A673 (cell line): ENCODE measurements around the gene RIMS1. TPM values are rescaled to one million over a fixed set of nuclear protein-coding genes. Genes with fewer than 3 reads are reported as not detected.

Experiments used
- BruUV-seq: library from RNA; stranded (reverse); fragments of 400-500 nt; replicated peaks from 2 replicates; lab custom pipeline; 2021; lab: Mats Ljungman, UMichigan
- CTCF ChIA-PET: fragments of 300-600 bp; sonication (Branson Sonifier 250); formaldehyde crosslinking; loops from one replicate; lab custom pipeline; 2022; ENCODE audit warnings: antibody characterized with exemption; lab: Charles Lee
- POLR2A ChIA-PET: fragments of 300-600 bp; sonication (Branson Sonifier 250); formaldehyde crosslinking; loops from one replicate; lab custom pipeline; 2022; ENCODE audit warnings: antibody characterized with exemption; ENCODE audit not compliant: low non-redundant PET; lab: Charles Lee
- DNase-seq: peaks from one replicate; pipeline ENCODE4 v3.0.0-alpha.2; 2015; ENCODE audit warnings: low spot score
- H3K27ac ChIP-seq: fragments of 200-600 bp; sonication (generic); 2 replicates; pipeline ENCODE4 v1.5.1; 2016; ENCODE audit warnings: mixed run types, low read depth, mild to moderate bottlenecking, mixed read lengths, antibody characterized with exemption, low read length; ENCODE audit not compliant: poor library complexity, severe bottlenecking
- H3K27me3 ChIP-seq: fragments of 200-600 bp; sonication (generic); replicated peaks from 2 replicates; pipeline ENCODE4 v1.6.1; 2017; ENCODE audit warnings: mixed run types, low read depth, mild to moderate bottlenecking, mixed read lengths, antibody characterized with exemption, low read length; ENCODE audit not compliant: insufficient read depth, poor library complexity
- H3K36me3 ChIP-seq: fragments of 200-600 bp; sonication (generic); 2 replicates; pipeline ENCODE4 v1.6.1; 2016; ENCODE audit warnings: mixed run types, mild to moderate bottlenecking, mixed read lengths, antibody characterized with exemption, low read length; ENCODE audit not compliant: insufficient read depth, poor library complexity, severe bottlenecking
- H3K4me1 ChIP-seq: fragments of 200-600 bp; sonication (generic); 2 replicates; pipeline ENCODE4 v1.6.1; 2017; ENCODE audit warnings: mixed run types, mild to moderate bottlenecking, mixed read lengths, antibody characterized with exemption, low read length; ENCODE audit not compliant: insufficient read depth, poor library complexity, severe bottlenecking
- H3K4me3 ChIP-seq: fragments of 200-600 bp; sonication (generic); 2 replicates; pipeline ENCODE4 v1.5.1; 2016; ENCODE audit warnings: low read depth, mixed run types, mild to moderate bottlenecking, mixed read lengths, low read length; ENCODE audit not compliant: poor library complexity, severe bottlenecking
- H3K9me3 ChIP-seq: fragments of 200-600 bp; sonication (generic); 2 replicates; pipeline ENCODE4 v1.6.1; 2016; ENCODE audit warnings: mixed run types, low read depth, mild to moderate bottlenecking, mixed read lengths, antibody characterized with exemption, low read length; ENCODE audit not compliant: poor library complexity, severe bottlenecking
- EZH2 ChIP-seq: fragments of 200-600 bp; sonication (generic); IDR thresholded peaks from 2 replicates; pipeline ENCODE4 v1.6.1; 2017; ENCODE audit warnings: borderline replicate concordance, low read depth, mild to moderate bottlenecking, mixed read lengths, antibody characterized with exemption, low read length; ENCODE audit not compliant: poor library complexity, severe bottlenecking
- intact Hi-C: fragments of 100-400 bp; cut with micrococcal nuclease; formaldehyde crosslinking; loops from one replicate; pipeline ENCODE4 v1.10.0; 2022; ENCODE audit not compliant: unreplicated experiment
- total RNA-seq: library from RNA; stranded (reverse); gene quantifications from 2 replicates; pipeline ENCODE4 v1.2.3, GENCODE V29; 2021
- TF ChIP-seq, protein P1 (sequence below): fragments of 300-800, 200-600 bp; sonication (generic); conservative IDR thresholded peaks from 2 replicates; pipeline ENCODE4 v1.5.1; 2017; ENCODE audit warnings: low read depth, mild to moderate bottlenecking, antibody characterized with exemption, low read length, moderate library complexity, mixed read lengths

RIMS1 gene
- total RNA-seq, 1 experiment from 2014 or later: 1.3 TPM

DNA sequence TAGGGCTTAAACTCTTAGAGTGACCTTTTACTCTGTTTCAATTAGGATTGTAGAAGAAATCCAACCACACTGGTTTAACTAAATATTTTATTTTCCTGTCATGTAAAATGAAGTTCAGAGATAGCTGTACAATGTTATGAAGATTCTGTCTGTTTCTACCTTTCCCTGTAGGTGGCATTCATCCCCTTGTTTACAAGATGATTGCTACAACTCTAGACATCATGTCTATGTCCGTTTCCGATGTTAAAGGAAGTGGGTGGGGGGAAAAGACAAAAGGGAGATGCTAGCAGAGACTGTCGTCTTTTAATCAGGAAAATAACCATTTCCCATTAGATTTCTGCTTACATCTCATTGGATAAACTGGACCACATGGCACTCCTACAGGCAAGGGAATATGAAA lies 30.9 kb upstream of the RIMS1 start:
- CTCF ChIA-PET: interaction anchor here (0.6 to 0.7 kb wide), 2 partner anchors 31 to 475 kb away, joined by 3 read pairs; partner anchors contain the start of gene RIMS1
- intact Hi-C loops: loop anchor here (1.0 kb wide), 1 partner anchor 227 kb away; no protein-coding TSS in a partner anchor
- TF ChIP-seq, protein P1, sequence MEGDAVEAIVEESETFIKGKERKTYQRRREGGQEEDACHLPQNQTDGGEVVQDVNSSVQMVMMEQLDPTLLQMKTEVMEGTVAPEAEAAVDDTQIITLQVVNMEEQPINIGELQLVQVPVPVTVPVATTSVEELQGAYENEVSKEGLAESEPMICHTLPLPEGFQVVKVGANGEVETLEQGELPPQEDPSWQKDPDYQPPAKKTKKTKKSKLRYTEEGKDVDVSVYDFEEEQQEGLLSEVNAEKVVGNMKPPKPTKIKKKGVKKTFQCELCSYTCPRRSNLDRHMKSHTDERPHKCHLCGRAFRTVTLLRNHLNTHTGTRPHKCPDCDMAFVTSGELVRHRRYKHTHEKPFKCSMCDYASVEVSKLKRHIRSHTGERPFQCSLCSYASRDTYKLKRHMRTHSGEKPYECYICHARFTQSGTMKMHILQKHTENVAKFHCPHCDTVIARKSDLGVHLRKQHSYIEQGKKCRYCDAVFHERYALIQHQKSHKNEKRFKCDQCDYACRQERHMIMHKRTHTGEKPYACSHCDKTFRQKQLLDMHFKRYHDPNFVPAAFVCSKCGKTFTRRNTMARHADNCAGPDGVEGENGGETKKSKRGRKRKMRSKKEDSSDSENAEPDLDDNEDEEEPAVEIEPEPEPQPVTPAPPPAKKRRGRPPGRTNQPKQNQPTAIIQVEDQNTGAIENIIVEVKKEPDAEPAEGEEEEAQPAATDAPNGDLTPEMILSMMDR: peak; percentile 54
- TF ChIP-seq EZH2: no peak

DNA sequence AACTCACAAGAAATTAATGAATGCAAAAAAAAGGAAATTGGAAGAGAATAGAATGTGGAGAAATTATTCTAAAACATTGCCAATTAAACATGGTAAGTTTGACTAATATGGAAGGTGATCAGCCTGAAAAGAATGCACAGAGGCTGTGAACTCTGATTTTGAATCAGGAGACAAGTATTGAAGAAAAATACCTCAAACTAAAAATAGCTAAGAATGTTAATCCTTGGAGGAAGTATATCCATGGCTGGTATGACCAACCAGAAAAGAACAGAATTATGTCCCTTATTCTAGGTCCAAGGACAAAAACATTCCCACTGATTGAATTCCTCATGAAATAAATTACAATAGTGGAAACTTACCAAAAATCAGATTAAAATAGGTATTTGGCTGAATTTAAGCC lies 7.3 kb upstream of the RIMS1 start:
- BruUV-seq: no TSS peak
- no peak for DNase-seq
- CTCF ChIA-PET: no interaction called here
- Histone ChIP-seq H3K4me3 (no peak overlapping the region), H3K27ac (no peak overlapping the region), H3K36me3 (no peaks in the 10 kb centered on the region), H3K4me1 (no peaks in the 10 kb centered on the region), H3K27me3 (no peaks in the 10 kb centered on the region), H3K9me3 (no peaks in the 10 kb centered on the region)
- POLR2A ChIA-PET: no interaction called here
- TF ChIP-seq, protein P1: no peak
- no peak for TF ChIP-seq EZH2
- intact Hi-C loops: no loop called here

More for the DNA sequence above, 30.9 kb upstream of the RIMS1 start:
- H3K36me3 ChIP-seq: no peaks in the 10 kb centered on the region
- no peaks in the 10 kb centered on the region for H3K27me3 ChIP-seq
- H3K27ac ChIP-seq: no peak overlapping the region
- POLR2A ChIA-PET: no interaction called here
- peaks cover 12% of the 10 kb centered on the region for H3K4me1 ChIP-seq
- no peak overlapping the region for H3K4me3 ChIP-seq
- BruUV-seq: no TSS peak
- DNase-seq: peak; percentile 92
- no peaks in the 10 kb centered on the region for H3K9me3 ChIP-seq

DNA sequence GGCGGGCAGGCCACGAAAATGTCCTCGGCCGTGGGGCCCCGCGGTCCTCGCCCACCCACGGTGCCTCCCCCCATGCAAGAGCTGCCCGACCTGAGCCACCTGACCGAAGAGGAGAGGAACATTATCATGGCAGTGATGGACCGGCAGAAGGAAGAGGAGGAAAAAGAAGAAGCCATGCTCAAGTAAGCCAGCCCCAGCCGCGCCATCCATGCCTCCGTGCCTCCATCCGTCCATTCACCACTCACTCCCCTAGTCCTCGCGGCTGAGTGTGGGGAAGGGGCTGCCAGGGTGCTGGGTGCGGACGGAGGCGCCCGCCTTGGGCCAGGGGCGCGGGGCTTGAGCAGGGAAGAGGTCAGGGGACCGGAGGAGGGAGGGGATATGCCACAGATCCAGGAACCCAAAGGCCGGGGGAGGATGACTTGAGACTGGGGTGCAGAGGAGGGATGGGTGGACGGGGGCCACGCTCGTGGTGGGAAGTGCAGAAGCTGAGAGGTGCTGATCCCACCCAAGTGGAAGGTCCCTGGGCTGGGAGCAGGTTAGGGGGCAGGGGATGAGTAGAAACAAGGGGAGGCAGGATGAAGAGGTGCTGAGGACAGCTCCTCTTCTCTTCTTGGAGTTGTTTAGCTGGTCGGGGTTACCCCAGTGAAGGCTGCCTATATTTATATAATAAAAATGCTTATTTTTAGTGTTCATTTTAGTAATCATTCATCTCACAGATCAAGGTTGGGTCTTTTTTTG lies 825 bp downstream of the RIMS1 start:
- no peaks in the 10 kb centered on the region for H3K9me3 ChIP-seq
- H3K4me3 ChIP-seq: peak overlapping the region; percentile 51
- no peak for DNase-seq
- H3K27ac ChIP-seq: no peak overlapping the region
- TF ChIP-seq EZH2: no peak
- TF ChIP-seq, protein P1: no peak
- H3K4me1 ChIP-seq: peaks cover 6% of the 10 kb centered on the region
- BruUV-seq: no TSS peak
- POLR2A ChIA-PET: no interaction called here
- intact Hi-C loops: no loop called here
- no peaks in the 10 kb centered on the region for H3K36me3 ChIP-seq
- H3K27me3 ChIP-seq: peaks cover 5% of the 10 kb centered on the region
- CTCF ChIA-PET: no interaction called here
